GM23338 (cell line): ENCODE data around the gene DST. TPM values are rescaled to one million over a fixed set of nuclear protein-coding genes. Genes with fewer than 3 reads are reported as not detected.

Experiments used
- ATAC-seq: fragments of 200-7000 bp; cut with Tn5 transposase; 3 replicates; pipeline ENCODE4 v1.9.1; 2020
- DNase-seq: peaks from one replicate; pipeline ENCODE4 v3.0.0-alpha.2; 2015; ENCODE audit warnings: low spot score
- H2AFZ ChIP-seq: fragments of 200-600 bp; sonication (generic); 2 replicates; pipeline ENCODE4 v1.8.0; 2016; ENCODE audit warnings: antibody characterized with exemption, mild to moderate bottlenecking, moderate library complexity
- H3F3A ChIP-seq: fragments of 200-600 bp; sonication (generic); replicated peaks from 2 replicates; pipeline ENCODE4 v1.8.0; 2017; ENCODE audit warnings: antibody characterized with exemption, mixed run types, low read depth
- H3K27ac ChIP-seq: fragments of 200-600 bp; sonication (generic); 2 replicates; pipeline ENCODE4 v1.6.1; 2016; ENCODE audit warnings: low read depth
- H3K27me3 ChIP-seq: fragments of 200-600 bp; sonication (generic); 2 replicates; pipeline ENCODE4 v1.8.0; 2016; ENCODE audit warnings: mild to moderate bottlenecking, mixed run types, moderate library complexity; ENCODE audit not compliant: insufficient read depth
- H3K36me3 ChIP-seq: fragments of 200-600 bp; sonication (generic); 2 replicates; pipeline ENCODE4 v1.8.0; 2016; ENCODE audit warnings: mild to moderate bottlenecking; ENCODE audit not compliant: insufficient read depth
- H3K4me1 ChIP-seq: fragments of 200-600 bp; sonication (generic); 2 replicates; pipeline ENCODE4 v1.8.0; 2016; ENCODE audit warnings: mild to moderate bottlenecking, moderate library complexity; ENCODE audit not compliant: insufficient read depth
- H3K4me2 ChIP-seq: fragments of 200-600 bp; sonication (generic); 2 replicates; pipeline ENCODE4 v1.7.1; 2017; ENCODE audit warnings: mixed run types
- H3K4me3 ChIP-seq: fragments of 200-600 bp; sonication (generic); 2 replicates; pipeline ENCODE4 v1.6.1; 2016; ENCODE audit warnings: mixed run types
- H3K79me2 ChIP-seq: fragments of 200-600 bp; sonication (generic); replicated peaks from 2 replicates; pipeline ENCODE4 v1.8.0; 2017; ENCODE audit warnings: mild to moderate bottlenecking; ENCODE audit not compliant: insufficient read depth
- H3K9me2 ChIP-seq: fragments of 200-600 bp; sonication (generic); 2 replicates; pipeline ENCODE4 v1.8.0; 2017; ENCODE audit not compliant: insufficient read depth
- H4K20me1 ChIP-seq: fragments of 200-600 bp; sonication (generic); replicated peaks from 2 replicates; pipeline ENCODE4 v1.8.0; 2017; ENCODE audit warnings: mild to moderate bottlenecking; ENCODE audit not compliant: insufficient read depth
- H3K27ac Mint-ChIP-seq: 2 replicates; pipeline ENCODE4 v1.8.0; 2020; ENCODE audit warnings: inconsistent platforms, mild to moderate bottlenecking, moderate library complexity, mixed read lengths
- H3K27me3 Mint-ChIP-seq: 3 replicates; pipeline ENCODE4 v1.8.0; 2022; ENCODE audit warnings: low read depth, mild to moderate bottlenecking, moderate library complexity, mixed read lengths, inconsistent platforms; ENCODE audit not compliant: insufficient read depth, poor library complexity
- H3K36me3 Mint-ChIP-seq: 3 replicates; pipeline ENCODE4 v1.8.0; 2021; ENCODE audit warnings: low read depth, mild to moderate bottlenecking, inconsistent platforms, moderate library complexity, mixed read lengths
- H3K4me1 Mint-ChIP-seq: 3 replicates; pipeline ENCODE4 v1.8.0; 2020; ENCODE audit warnings: mild to moderate bottlenecking, inconsistent platforms, mixed read lengths
- H3K4me3 Mint-ChIP-seq: 3 replicates; pipeline ENCODE4 v1.8.0; 2021; ENCODE audit warnings: moderate library complexity, mild to moderate bottlenecking, inconsistent platforms, mixed read lengths
- H3K9me3 Mint-ChIP-seq: 3 replicates; pipeline ENCODE4 v1.8.0; 2020; ENCODE audit warnings: moderate library complexity, mild to moderate bottlenecking, inconsistent platforms, mixed read lengths
- CREB1 ChIP-seq: fragments of 250-450 bp; sonication (Bioruptor Pico); IDR thresholded peaks from 2 replicates; pipeline ENCODE4 v1.5.0; 2020; ENCODE audit warnings: low read depth, mild to moderate bottlenecking, moderate library complexity
- CTCF ChIP-seq, 2 experiments: fragments of 200-600 bp in 1 of 2; sonication (generic) in 1 of 2; conservative IDR thresholded peaks; 2 replicates each; pipeline versions ENCODE4 v1.5.1 to v1.6.1; 2016 to 2017; ENCODE audit warnings: antibody characterized with exemption in 2 of 2, low read depth in 2 of 2, mild to moderate bottlenecking in 2 of 2, moderate library complexity in 1 of 2
- ETS1 ChIP-seq: IDR thresholded peaks from 2 replicates; pipeline ENCODE4 v1.6.1; 2016; ENCODE audit warnings: antibody characterized with exemption
- EZH2 ChIP-seq: fragments of 200-600 bp; sonication (generic); IDR thresholded peaks from one replicate; pipeline ENCODE4 v1.8.0; 2017; ENCODE audit warnings: antibody characterized with exemption, mild to moderate bottlenecking, low read depth; ENCODE audit not compliant: unreplicated experiment
- EZH2phosphoT487 ChIP-seq: fragments of 200-600 bp; sonication (generic); IDR thresholded peaks from one replicate; pipeline ENCODE4 v1.8.1; 2018; ENCODE audit warnings: antibody characterized with exemption; ENCODE audit not compliant: unreplicated experiment
- JUNB ChIP-seq: IDR thresholded peaks from one replicate; pipeline ENCODE4 v1.6.1; 2016; ENCODE audit warnings: antibody characterized with exemption; ENCODE audit not compliant: unreplicated experiment
- NANOG ChIP-seq: IDR thresholded peaks from 2 replicates; pipeline ENCODE4 v1.6.1; 2016; ENCODE audit warnings: antibody characterized with exemption, borderline replicate concordance
- REST ChIP-seq: IDR thresholded peaks from one replicate; pipeline ENCODE4 v1.6.1; 2018; ENCODE audit warnings: antibody characterized with exemption; ENCODE audit not compliant: unreplicated experiment
- STAT1 ChIP-seq: IDR thresholded peaks from one replicate; pipeline ENCODE4 v1.6.1; 2016; ENCODE audit warnings: antibody characterized with exemption; ENCODE audit not compliant: unreplicated experiment
- ZNF114 ChIP-seq: fragments of 250-450 bp; sonication (Bioruptor Pico); IDR thresholded peaks from 2 replicates; pipeline ENCODE4 v1.5.0; 2020; ENCODE audit warnings: mild to moderate bottlenecking, moderate library complexity
- ZNF331 ChIP-seq: fragments of 250-450 bp; sonication (Bioruptor Pico); IDR thresholded peaks from 2 replicates; pipeline ENCODE4 v1.5.0; 2020; ENCODE audit warnings: low read depth, mild to moderate bottlenecking, moderate library complexity
- polyA plus RNA-seq: library from polyadenylated mRNA; unstranded; fragments of >200 nt; fragmentation: Nextera tagmentation; extraction: Ambion mirVana; gene quantifications from 2 replicates; pipeline ENCODE4 v1.2.1, GENCODE V29; 2016
- total RNA-seq: library from RNA; depleted of rRNA; stranded (reverse); fragments of >200 nt; shearing (Covaris generic); gene quantifications from 2 replicates; pipeline ENCODE4 v1.2.3, GENCODE V29; 2014

Gene DST
- total and polyA plus RNA-seq, 2 experiments from 2014 or later, result 88.7 to 188 TPM

GRCh38 chr6:56604186-56604585 lies 38.5 kb downstream of the DST start:
- DNase-seq (no peak), ATAC-seq (no peak)
- Mint-ChIP-seq H3K27me3 (no peaks in the 10 kb centered on the region), H3K27ac (no peak overlapping the region), H3K4me1 (no peaks in the 10 kb centered on the region), H3K36me3 (peaks cover 63% of the 10 kb centered on the region), H3K9me3 (no peaks in the 10 kb centered on the region), H3K4me3 (no peak overlapping the region)
- no peaks in the 10 kb centered on the region for H3F3A ChIP-seq
- TF ChIP-seq ETS1, result no peak
- no peak for TF ChIP-seq REST
- TF ChIP-seq EZH2phosphoT487, result no peak
- TF ChIP-seq CTCF (conservative IDR thresholded peaks at IDR 0.05; ENCODE audit: low read depth in 2 of 2), result no peak
- no peak for TF ChIP-seq ZNF114 (CRISPR knock-in tag)
- H3K79me2 ChIP-seq, result no peaks in the 10 kb centered on the region
- H3K9me2 ChIP-seq, result 0 out of 2 replicates have a peak, but pooled peaks cover 4% of the 10 kb centered on the region
- H3K4me3 ChIP-seq, result no peak overlapping the region
- H3K27me3 ChIP-seq, result no peaks in the 10 kb centered on the region
- no peak overlapping the region for H3K4me2 ChIP-seq
- no peaks in the 10 kb centered on the region for H3K4me1 ChIP-seq
- H3K27ac ChIP-seq, result no peak overlapping the region; the same call in 1 of the 2 replicates
- H3K36me3 ChIP-seq, result peaks cover 47% of the 10 kb centered on the region
- H2AFZ ChIP-seq, result no peak overlapping the region
- no peaks in the 10 kb centered on the region for H4K20me1 ChIP-seq

GRCh38 chr6:56601390-56601789 lies 41.3 kb downstream of the DST start:
- Mint-ChIP-seq H3K27me3 (no peaks in the 10 kb centered on the region), H3K27ac (no peak overlapping the region), H3K4me1 (no peaks in the 10 kb centered on the region), H3K9me3 (no peaks in the 10 kb centered on the region), H3K4me3 (no peak overlapping the region), H3K36me3 (peaks cover 55% of the 10 kb centered on the region)
- Histone ChIP-seq H3K9me2 (no peaks in the 10 kb centered on the region), H3K4me3 (no peak overlapping the region), H2AFZ (no peak overlapping the region), H4K20me1 (no peaks in the 10 kb centered on the region), H3K79me2 (no peaks in the 10 kb centered on the region), H3F3A (no peaks in the 10 kb centered on the region), H3K27ac (no peak overlapping the region), H3K36me3 (peaks cover 58% of the 10 kb centered on the region), H3K4me1 (no peaks in the 10 kb centered on the region), H3K27me3 (no peaks in the 10 kb centered on the region), H3K4me2 (no peak overlapping the region)
- no peak for ATAC-seq
- DNase-seq, result no peak
- no peak for TF ChIP-seq EZH2
- no peak for TF ChIP-seq ZNF114 (CRISPR knock-in tag)
- TF ChIP-seq CTCF (conservative IDR thresholded peaks at IDR 0.05; ENCODE audit: low read depth in 2 of 2), result no peak
- TF ChIP-seq CREB1 (CRISPR knock-in tag), result no peak
- no peak for TF ChIP-seq ZNF331 (CRISPR knock-in tag)
- TF ChIP-seq EZH2phosphoT487, result no peak
- no peak for TF ChIP-seq STAT1
- TF ChIP-seq NANOG, result no peak
- no peak for TF ChIP-seq JUNB
